Neural progenitor cell (in vitro differentiated cells): ENCODE data around the gene ZNF536.

ENCODE experiments used
- EZH2 ChIP-seq: fragments of 200-600 bp; sonication (generic); IDR thresholded peaks from 2 replicates; pipeline ENCODE4 v1.6.1; 2017; ENCODE audit warnings: antibody characterized with exemption, mild to moderate bottlenecking, moderate library complexity
- EZH2phosphoT487 ChIP-seq: fragments of 200-600 bp; sonication (generic); IDR thresholded peaks from 2 replicates; pipeline ENCODE4 v1.6.1; 2017; ENCODE audit warnings: antibody characterized with exemption
- TF ChIP-seq, protein P1 (sequence below): fragments of 200-600 bp; sonication (generic); IDR thresholded peaks from 2 replicates; pipeline ENCODE4 v1.5.1; 2017; ENCODE audit warnings: antibody characterized with exemption, mild to moderate bottlenecking

DNA sequence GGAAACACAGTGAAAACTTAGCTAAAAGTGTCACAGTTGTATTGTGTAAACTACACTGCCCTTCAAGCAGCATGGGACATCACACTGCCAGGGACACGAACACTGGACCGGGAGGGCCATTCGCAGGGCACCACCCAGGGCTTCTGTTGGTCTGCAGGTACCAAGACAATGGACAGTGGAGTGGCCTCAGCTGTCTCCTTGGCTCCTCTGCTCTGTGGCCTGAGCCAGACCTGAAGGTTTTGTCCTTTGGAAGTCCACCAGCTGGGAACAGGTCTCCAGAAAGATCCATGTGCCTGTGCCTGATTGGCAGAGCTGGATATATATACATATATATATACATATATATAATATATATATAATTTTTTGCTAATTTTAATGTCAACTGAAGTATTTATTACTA lies 149.8 kb downstream of the ZNF536 start:
- TF ChIP-seq, protein P1, sequence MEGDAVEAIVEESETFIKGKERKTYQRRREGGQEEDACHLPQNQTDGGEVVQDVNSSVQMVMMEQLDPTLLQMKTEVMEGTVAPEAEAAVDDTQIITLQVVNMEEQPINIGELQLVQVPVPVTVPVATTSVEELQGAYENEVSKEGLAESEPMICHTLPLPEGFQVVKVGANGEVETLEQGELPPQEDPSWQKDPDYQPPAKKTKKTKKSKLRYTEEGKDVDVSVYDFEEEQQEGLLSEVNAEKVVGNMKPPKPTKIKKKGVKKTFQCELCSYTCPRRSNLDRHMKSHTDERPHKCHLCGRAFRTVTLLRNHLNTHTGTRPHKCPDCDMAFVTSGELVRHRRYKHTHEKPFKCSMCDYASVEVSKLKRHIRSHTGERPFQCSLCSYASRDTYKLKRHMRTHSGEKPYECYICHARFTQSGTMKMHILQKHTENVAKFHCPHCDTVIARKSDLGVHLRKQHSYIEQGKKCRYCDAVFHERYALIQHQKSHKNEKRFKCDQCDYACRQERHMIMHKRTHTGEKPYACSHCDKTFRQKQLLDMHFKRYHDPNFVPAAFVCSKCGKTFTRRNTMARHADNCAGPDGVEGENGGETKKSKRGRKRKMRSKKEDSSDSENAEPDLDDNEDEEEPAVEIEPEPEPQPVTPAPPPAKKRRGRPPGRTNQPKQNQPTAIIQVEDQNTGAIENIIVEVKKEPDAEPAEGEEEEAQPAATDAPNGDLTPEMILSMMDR = no peak
- TF ChIP-seq EZH2 (no peak), EZH2phosphoT487 (no peak)
